HTR-8/SVneo (cell line): Measurements from ENCODE around the gene TNFSF13.
"Not testable (repeated sequence)": the region's sequence is repeated elsewhere in the genome, so short reads cannot be mapped to it uniquely, and the experiment has no call there.

Experiments
- DNase-seq: peaks from one replicate; pipeline ENCODE4 v3.0.0; 2011; ENCODE audit warnings: low spot score, mixed read lengths; ENCODE audit not compliant: insufficient read length
- FAIRE-seq: peaks from 2 replicates; lab custom pipeline; 2011; peaks lifted over from hg19 to GRCh38; lab: Jason Lieb, UNC

The TNFSF13 gene

GRCh38 chr17:7589204-7589868 lies 30.8 kb downstream of the TNFSF13 start:
- FAIRE-seq (no peak), DNase-seq (no peak)

GRCh38 chr17:7589891-7590691 lies 31.5 kb downstream of the TNFSF13 start, which contains the start of gene SOX15:
Gene SOX15 (minus strand): TSS chr17:7590094. CDS start chr17:7589676, 418 bp downstream.
- no peak for DNase-seq
- no peak for FAIRE-seq

GRCh38 chr17:7590743-7591142 lies 32.2 kb downstream of the TNFSF13 start:
- peak; percentile 54 for FAIRE-seq
- DNase-seq, result no peak

- DNase-seq (no peak), FAIRE-seq (peak; percentile 52)
Observed at GRCh38 chr17:7591596-7591995, 33.0 kb downstream of the TNFSF13 start.

GRCh38 chr17:7592422-7593021 lies 34.0 kb downstream of the TNFSF13 start:
- FAIRE-seq (no peak), DNase-seq (no peak)

- FAIRE-seq (no peak), DNase-seq (no peak)
Observed at GRCh38 chr17:7593296-7593695, 34.7 kb downstream of the TNFSF13 start.

GRCh38 chr17:7597561-7597960 lies 39.0 kb downstream of the TNFSF13 start:
- peak; percentile 38 for FAIRE-seq
- not testable (repeated sequence) for DNase-seq

- DNase-seq (no peak), FAIRE-seq (no peak)
Observed at GRCh38 chr17:7606280-7606679, 47.7 kb downstream of the TNFSF13 start.

- FAIRE-seq, result no peak
- DNase-seq, result no peak
Observed at GRCh38 chr17:7610641-7611040, 52.1 kb downstream of the TNFSF13 start.
